ENCODE data around the gene SARM1. TPM values are rescaled to one million over a fixed set of nuclear protein-coding genes. Genes with fewer than 3 reads are reported as not detected.

SARM1 gene
- total RNA-seq, 1 experiment from 2014 or later, result 5.1 TPM

GRCh38 chr17:28397275-28397674 lies 25.8 kb downstream of the SARM1 start:
- H2BK15ac ChIP-seq (ENCODE audit: low read depth, low read length), result no peak overlapping the region
- H3K23ac ChIP-seq (ENCODE audit: insufficient read length, low read depth, low read length), result no peak overlapping the region
- Mint-ChIP-seq H3K9me3 (no peaks in the 10 kb centered on the region), H3K4me1 (peaks cover 10 to 22% of the 10 kb centered on the region in 2 experiments), H3K27ac (no peak overlapping the region; a peak in 1 of 7 replicates), H3K27me3 (ENCODE audit: low read depth) (peaks cover 50% of the 10 kb centered on the region), H3K36me3 (ENCODE audit: insufficient read depth in 1 of 3, low read depth in 3 of 3) (peaks cover 1 to 9% (median 5%) of the 10 kb centered on the region in 3 experiments; a peak in 4 of 7 replicates), H3K4me3 (no peak overlapping the region)
- no peak overlapping the region for H3K56ac ChIP-seq (ENCODE audit: insufficient read length, low read depth, low read length)
- H2BK120ac ChIP-seq (ENCODE audit: low read depth, low read length, poor library complexity, severe bottlenecking), result no peak overlapping the region
- no peaks in the 10 kb centered on the region for H3K9me3 ChIP-seq (ENCODE audit: control insufficient read depth, low read depth, low read length)
- no peak overlapping the region for H3K9ac ChIP-seq (ENCODE audit: extremely low read depth, insufficient read length, low read length)
- no peak overlapping the region for H2BK12ac ChIP-seq (ENCODE audit: insufficient read length, low read depth, low read length)
- H3K79me2 ChIP-seq (ENCODE audit: insufficient read depth, low read length), result no peaks in the 10 kb centered on the region
- no peak overlapping the region for H3K4me2 ChIP-seq (ENCODE audit: insufficient read depth, insufficient read length, low read length)
- TF ChIP-seq, protein P1, sequence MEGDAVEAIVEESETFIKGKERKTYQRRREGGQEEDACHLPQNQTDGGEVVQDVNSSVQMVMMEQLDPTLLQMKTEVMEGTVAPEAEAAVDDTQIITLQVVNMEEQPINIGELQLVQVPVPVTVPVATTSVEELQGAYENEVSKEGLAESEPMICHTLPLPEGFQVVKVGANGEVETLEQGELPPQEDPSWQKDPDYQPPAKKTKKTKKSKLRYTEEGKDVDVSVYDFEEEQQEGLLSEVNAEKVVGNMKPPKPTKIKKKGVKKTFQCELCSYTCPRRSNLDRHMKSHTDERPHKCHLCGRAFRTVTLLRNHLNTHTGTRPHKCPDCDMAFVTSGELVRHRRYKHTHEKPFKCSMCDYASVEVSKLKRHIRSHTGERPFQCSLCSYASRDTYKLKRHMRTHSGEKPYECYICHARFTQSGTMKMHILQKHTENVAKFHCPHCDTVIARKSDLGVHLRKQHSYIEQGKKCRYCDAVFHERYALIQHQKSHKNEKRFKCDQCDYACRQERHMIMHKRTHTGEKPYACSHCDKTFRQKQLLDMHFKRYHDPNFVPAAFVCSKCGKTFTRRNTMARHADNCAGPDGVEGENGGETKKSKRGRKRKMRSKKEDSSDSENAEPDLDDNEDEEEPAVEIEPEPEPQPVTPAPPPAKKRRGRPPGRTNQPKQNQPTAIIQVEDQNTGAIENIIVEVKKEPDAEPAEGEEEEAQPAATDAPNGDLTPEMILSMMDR (conservative IDR thresholded peaks at IDR 0.05), result no peak
- no peaks in the 10 kb centered on the region for H3K27me3 ChIP-seq (ENCODE audit: insufficient read depth, low read length)
- H3T11ph ChIP-seq (ENCODE audit: low read length), result no peak overlapping the region
- H3K4me1 ChIP-seq (ENCODE audit: insufficient read depth, low read length), result peaks cover 3% of the 10 kb centered on the region; the same call in 1 of the 2 replicates
- H2BK20ac ChIP-seq (ENCODE audit: low read depth, low read length, poor library complexity, severe bottlenecking), result no peak overlapping the region
- H2AFZ ChIP-seq (ENCODE audit: low read length), result no peak overlapping the region
- H2BK5ac ChIP-seq (ENCODE audit: insufficient read length, low read length), result no peak overlapping the region
- H4K8ac ChIP-seq (replicated peaks; ENCODE audit: insufficient read length, low read depth, low read length), result no peak overlapping the region
- no peaks in the 10 kb centered on the region for H3K79me1 ChIP-seq (ENCODE audit: insufficient read depth, low read depth, low read length, poor library complexity, severe bottlenecking)
- DNase-seq, result no peak
- no peak overlapping the region for H2AK5ac ChIP-seq (ENCODE audit: insufficient read length, low read length)
- H3K18ac ChIP-seq (ENCODE audit: insufficient read length, low read depth, low read length), result no peak overlapping the region
- no peaks in the 10 kb centered on the region for H4K20me1 ChIP-seq (ENCODE audit: control insufficient read depth, insufficient read depth, insufficient read length)
- no peak overlapping the region for H3K27ac ChIP-seq (ENCODE audit: insufficient read length, low read depth, low read length)
- no peak overlapping the region for H3K14ac ChIP-seq (ENCODE audit: insufficient read depth, low read length)
- no peak overlapping the region for H4K91ac ChIP-seq (ENCODE audit: insufficient read length, low read depth, low read length)
- H4K5ac ChIP-seq (ENCODE audit: insufficient read length, low read depth, low read length), result no peak overlapping the region
- no CpG with 5 or more reads among the region's 3 CpGs for whole genome bisulfite sequencing (ENCODE audit: extremely low coverage, insufficient read length, low lambda C conversion rate)
- no peaks in the 10 kb centered on the region for H3K23me2 ChIP-seq (ENCODE audit: insufficient read length, low read depth, low read length, poor library complexity, severe bottlenecking)
- H3K4ac ChIP-seq (ENCODE audit: low read depth, low read length), result no peak overlapping the region

All from H9 (cell line).